GM12878 (cell line): ENCODE data around the gene ITPRIPL2. TPM values are rescaled to one million over a fixed set of nuclear protein-coding genes. Genes with fewer than 3 reads are reported as not detected.

Experiments used
- ATAC-seq: fragments of 200-7000 bp; cut with Tn5 transposase; 3 replicates; pipeline ENCODE4 v1.9.1; 2020; ENCODE audit warnings: mild to moderate bottlenecking, moderate library complexity
- BruUV-seq: library from RNA; stranded (reverse); fragments of 400-500 nt; replicated peaks from 2 replicates; lab custom pipeline; 2021; lab: Mats Ljungman, UMichigan
- CTCF ChIA-PET: fragments of 300-600 bp; sonication (Branson Sonifier 250); formaldehyde crosslinking; extraction: SDS; loops from one replicate; lab custom pipeline; 2021; ENCODE audit warnings: inconsistent platforms; lab: Yijun Ruan, JAX
- POLR2A ChIA-PET: fragments of 350-600 bp; formaldehyde crosslinking; extraction: SDS; loops from one replicate; lab custom pipeline; 2021; ENCODE audit warnings: inconsistent platforms; lab: Charles Lee
- RAD21 ChIA-PET: fragments of 300-600 bp; sonication (Branson Sonifier 250); formaldehyde crosslinking; loops from one replicate; lab custom pipeline; 2023; ENCODE audit warnings: antibody characterized with exemption; ENCODE audit not compliant: unreplicated experiment; lab: Charles Lee
- SMC1A ChIA-PET: fragments of 300-600 bp; sonication (Branson Sonifier 250); formaldehyde crosslinking; loops from one replicate; lab custom pipeline; 2023; ENCODE audit not compliant: unreplicated experiment, uncharacterized antibody; lab: Charles Lee
- DNase-seq: peaks from one replicate; pipeline ENCODE4 v3.0.0-alpha.2; 2011; ENCODE audit warnings: low read depth, low spot score
- FAIRE-seq: peaks from 3 replicates; lab custom pipeline; 2011; peaks lifted over from hg19 to GRCh38; lab: Jason Lieb, UNC
- H2AFZ ChIP-seq: 2 replicates; pipeline ENCODE4 v1.6.0; 2011; ENCODE audit warnings: low read depth, low read length, control low read depth; ENCODE audit not compliant: control insufficient read depth
- H3K27ac ChIP-seq: 2 replicates; pipeline ENCODE4 v1.5.1; 2011; ENCODE audit warnings: control low read depth; ENCODE audit not compliant: control insufficient read depth, insufficient read depth
- H3K27me3 ChIP-seq, 2 experiments: replicated peaks in 1 of 2; 2 replicates each; pipeline versions ENCODE4 v1.6.0 to v1.6.1; 2011; ENCODE audit warnings: low read length in 1 of 2; ENCODE audit not compliant: control insufficient read depth in 2 of 2, insufficient read depth in 2 of 2
- H3K36me3 ChIP-seq, 2 experiments: 2 replicates each; pipeline ENCODE4 v1.5.1; 2011; ENCODE audit warnings: low read length in 1 of 2; ENCODE audit not compliant: control insufficient read depth in 2 of 2, insufficient read depth in 2 of 2
- H3K4me1 ChIP-seq: 2 replicates; pipeline ENCODE4 v1.6.1; 2011; ENCODE audit warnings: mild to moderate bottlenecking, low read length, moderate library complexity, mixed read lengths; ENCODE audit not compliant: control insufficient read depth, insufficient read depth
- H3K4me2 ChIP-seq: 2 replicates; pipeline ENCODE4 v1.6.0; 2011; ENCODE audit warnings: control low read depth; ENCODE audit not compliant: control insufficient read depth, insufficient read depth
- H3K4me3 ChIP-seq: fragments of 200-600 bp; sonication (generic); 2 replicates; pipeline ENCODE4 v1.5.1; 2016
- H3K79me2 ChIP-seq: 2 replicates; pipeline ENCODE4 v1.6.0; 2011; ENCODE audit warnings: low read length; ENCODE audit not compliant: control insufficient read depth, insufficient read depth
- H3K9ac ChIP-seq: 2 replicates; pipeline ENCODE4 v1.8.0; 2011; ENCODE audit warnings: low read length, control low read depth, mixed read lengths; ENCODE audit not compliant: control insufficient read depth, insufficient read depth
- H3K9me3 ChIP-seq: replicated peaks from 3 replicates; pipeline ENCODE4 v1.5.1; 2011; ENCODE audit warnings: mild to moderate bottlenecking, low read length; ENCODE audit not compliant: control insufficient read depth, insufficient read depth
- H4K20me1 ChIP-seq: 2 replicates; pipeline ENCODE4 v1.6.0; 2011; ENCODE audit not compliant: control insufficient read depth, insufficient read depth
- E4F1 ChIP-seq: fragments of 450-650 bp; IDR thresholded peaks from 2 replicates; pipeline ENCODE4 v1.6.1; 2018; ENCODE audit warnings: borderline replicate concordance, mild to moderate bottlenecking; ENCODE audit not compliant: partially characterized antibody
- ZSCAN29 ChIP-seq: fragments of 450-650 bp; IDR thresholded peaks from 2 replicates; pipeline ENCODE4 v1.6.1; 2017; ENCODE audit warnings: mild to moderate bottlenecking, moderate library complexity
- WGBS: methylation state at CpG from one replicate; pipeline ENCODE4 v1.1.6; 2016; ENCODE audit warnings: low lambda C conversion rate; ENCODE audit not compliant: insufficient replicate concordance, insufficient coverage; ENCODE audit errors: missing lambda C conversion rate; 5-methylcytosine and 5-hydroxymethylcytosine counted together
- in situ Hi-C: fragments of 300-500 bp; cut with MboI; formaldehyde crosslinking; loops from 9 replicates; pipeline ENCODE4 v1.14.3; 2018; ENCODE audit warnings: mixed read lengths
- intact Hi-C: fragments of 100-400 bp; cut with micrococcal nuclease; formaldehyde crosslinking; loops from one replicate; pipeline ENCODE4 v1.14.2; 2022; ENCODE audit not compliant: unreplicated experiment
- polyA plus RNA-seq, 11 experiments: library from polyadenylated mRNA; depleted of rRNA in 4 of 11; unstranded in 6 of 11; stranded (reverse) in 5 of 11; fragments of >200 nt; fragmentation: Nextera tagmentation in 4 of 11; fragmentation: Illumina TruSeq in 1 of 11; extraction: Ambion mirVana in 4 of 11; extraction: Trizol in 1 of 11; gene quantifications; 1 replicate in 1 of 11; 2 replicates in 10 of 11; pipeline versions ENCODE4 v1.2.1 to v1.2.3, GENCODE V29; 2011 to 2016; ENCODE audit warnings: inconsistent platforms in 2 of 11, missing spikeins in 2 of 11, low read depth in 1 of 11
- total RNA-seq, 4 experiments: library from RNA; depleted of rRNA in 3 of 4; stranded (reverse); fragments of >200 nt in 3 of 4; fragmentation: Illumina TruSeq in 1 of 4; extraction: Trizol in 1 of 4; gene quantifications; 2 replicates each; pipeline versions ENCODE4 v1.2.1 to v1.2.3, GENCODE V29; 2013 to 2021

The ITPRIPL2 gene
- total and polyA plus RNA-seq, 10 of the 15 experiments (the other 5 are each of a cell fraction or from before 2014, with no cell fraction given) = 0.48 to 14.3 (median 3.5) TPM

- H4K20me1 ChIP-seq = no peaks in the 10 kb centered on the region
- ChIA-PET POLR2A (no interaction called here), SMC1A (interaction anchor here (1.2 to 1.5 kb wide), 3 partner anchors 9 to 76 kb away, joined by 3 to 6 read pairs (median 4); no protein-coding TSS in a partner anchor), RAD21 (interaction anchor here (0.7 kb wide), 1 partner anchor 10 kb away, joined by 3 read pairs; no protein-coding TSS in a partner anchor), CTCF (interaction anchor here (1.6 kb wide), 1 partner anchor 9 kb away, joined by 4 read pairs; no protein-coding TSS in a partner anchor)
- H3K9ac ChIP-seq = no peak overlapping the region
- ATAC-seq = no peak
- no peaks in the 10 kb centered on the region; the same call in 2 of the 3 replicates for H3K9me3 ChIP-seq
- no peak for DNase-seq
- intact Hi-C loops = no loop called here
- in situ Hi-C loops = no loop called here
- no peak overlapping the region for H3K27ac ChIP-seq
- no TSS peak for BruUV-seq
- no peaks in the 10 kb centered on the region for H3K36me3 ChIP-seq
- no peaks in the 10 kb centered on the region for H3K27me3 ChIP-seq
- no peak overlapping the region for H2AFZ ChIP-seq
- 45% methylated on average over 10 of the region's 10 CpGs for WGBS
- TF ChIP-seq ZSCAN29 (no peak), E4F1 (no peak)
- TF ChIP-seq, all 136 proteins: peak for 0
- Histone ChIP-seq H3K4me3 (no peak overlapping the region), H3K4me1 (peaks cover 19% of the 10 kb centered on the region), H3K4me2 (no peak overlapping the region), H3K79me2 (no peaks in the 10 kb centered on the region)
- no peak for FAIRE-seq
Measured at GRCh38 chr16:19136549-19137196, 22.9 kb downstream of the ITPRIPL2 start.
